GM12878 (cell line): ENCODE results near the gene EPHA8. TPM values are rescaled to one million over a fixed set of nuclear protein-coding genes. Genes with fewer than 3 reads are reported as not detected.

Source experiments
- ATAC-seq: fragments of 200-7000 bp; cut with Tn5 transposase; 3 replicates; pipeline ENCODE4 v1.9.1; 2020; ENCODE audit warnings: mild to moderate bottlenecking, moderate library complexity
- BruUV-seq: library from RNA; stranded (reverse); fragments of 400-500 nt; replicated peaks from 2 replicates; lab custom pipeline; 2021; lab: Mats Ljungman, UMichigan
- CTCF ChIA-PET: fragments of 300-600 bp; sonication (Branson Sonifier 250); formaldehyde crosslinking; extraction: SDS; loops from one replicate; lab custom pipeline; 2021; ENCODE audit warnings: inconsistent platforms; lab: Yijun Ruan, JAX
- POLR2A ChIA-PET: fragments of 350-600 bp; formaldehyde crosslinking; extraction: SDS; loops from one replicate; lab custom pipeline; 2021; ENCODE audit warnings: inconsistent platforms; lab: Charles Lee
- RAD21 ChIA-PET: fragments of 300-600 bp; sonication (Branson Sonifier 250); formaldehyde crosslinking; loops from one replicate; lab custom pipeline; 2023; ENCODE audit warnings: antibody characterized with exemption; ENCODE audit not compliant: unreplicated experiment; lab: Charles Lee
- SMC1A ChIA-PET: fragments of 300-600 bp; sonication (Branson Sonifier 250); formaldehyde crosslinking; loops from one replicate; lab custom pipeline; 2023; ENCODE audit not compliant: unreplicated experiment, uncharacterized antibody; lab: Charles Lee
- DNase-seq: peaks from one replicate; pipeline ENCODE4 v3.0.0-alpha.2; 2011; ENCODE audit warnings: low read depth, low spot score
- FAIRE-seq: peaks from 3 replicates; lab custom pipeline; 2011; peaks lifted over from hg19 to GRCh38; lab: Jason Lieb, UNC
- H2AFZ ChIP-seq: 2 replicates; pipeline ENCODE4 v1.6.0; 2011; ENCODE audit warnings: low read depth, low read length, control low read depth; ENCODE audit not compliant: control insufficient read depth
- H3K27ac ChIP-seq: 2 replicates; pipeline ENCODE4 v1.5.1; 2011; ENCODE audit warnings: control low read depth; ENCODE audit not compliant: control insufficient read depth, insufficient read depth
- H3K27me3 ChIP-seq, 2 experiments: replicated peaks in 1 of 2; 2 replicates each; pipeline versions ENCODE4 v1.6.0 to v1.6.1; 2011; ENCODE audit warnings: low read length in 1 of 2; ENCODE audit not compliant: control insufficient read depth in 2 of 2, insufficient read depth in 2 of 2
- H3K36me3 ChIP-seq, 2 experiments: 2 replicates each; pipeline ENCODE4 v1.5.1; 2011; ENCODE audit warnings: low read length in 1 of 2; ENCODE audit not compliant: control insufficient read depth in 2 of 2, insufficient read depth in 2 of 2
- H3K4me1 ChIP-seq: 2 replicates; pipeline ENCODE4 v1.6.1; 2011; ENCODE audit warnings: mild to moderate bottlenecking, low read length, moderate library complexity, mixed read lengths; ENCODE audit not compliant: control insufficient read depth, insufficient read depth
- H3K4me2 ChIP-seq: 2 replicates; pipeline ENCODE4 v1.6.0; 2011; ENCODE audit warnings: control low read depth; ENCODE audit not compliant: control insufficient read depth, insufficient read depth
- H3K4me3 ChIP-seq: fragments of 200-600 bp; sonication (generic); 2 replicates; pipeline ENCODE4 v1.5.1; 2016
- H3K79me2 ChIP-seq: 2 replicates; pipeline ENCODE4 v1.6.0; 2011; ENCODE audit warnings: low read length; ENCODE audit not compliant: control insufficient read depth, insufficient read depth
- H3K9ac ChIP-seq: 2 replicates; pipeline ENCODE4 v1.8.0; 2011; ENCODE audit warnings: low read length, control low read depth, mixed read lengths; ENCODE audit not compliant: control insufficient read depth, insufficient read depth
- H3K9me3 ChIP-seq: replicated peaks from 3 replicates; pipeline ENCODE4 v1.5.1; 2011; ENCODE audit warnings: mild to moderate bottlenecking, low read length; ENCODE audit not compliant: control insufficient read depth, insufficient read depth
- H4K20me1 ChIP-seq: 2 replicates; pipeline ENCODE4 v1.6.0; 2011; ENCODE audit not compliant: control insufficient read depth, insufficient read depth
- ATF3 ChIP-seq: IDR thresholded peaks from 2 replicates; pipeline ENCODE4 v1.6.1; 2011; ENCODE audit warnings: low read depth, mild to moderate bottlenecking, low read length, moderate library complexity, borderline replicate concordance; ENCODE audit errors: extremely low read depth
- BCL11A ChIP-seq: IDR thresholded peaks from 2 replicates; pipeline ENCODE4 v1.6.1; 2011; ENCODE audit warnings: low read depth, low read length
- CREB1 ChIP-seq: IDR thresholded peaks from 2 replicates; pipeline ENCODE4 v1.6.1; 2012; ENCODE audit warnings: low read depth, mild to moderate bottlenecking, inconsistent platforms
- E2F4 ChIP-seq: IDR thresholded peaks from 2 replicates; pipeline ENCODE4 v1.6.1; 2012; ENCODE audit warnings: low read depth, low read length, improper control_type of control experiment
- IRF3 ChIP-seq: fragments of 450-650 bp; IDR thresholded peaks from 2 replicates; pipeline ENCODE4 v1.6.1; 2014; ENCODE audit warnings: mild to moderate bottlenecking
- IRF4 ChIP-seq: IDR thresholded peaks from 2 replicates; pipeline ENCODE4 v1.6.1; 2011; ENCODE audit warnings: low read depth, low read length
- MEF2A ChIP-seq: IDR thresholded peaks from 2 replicates; pipeline ENCODE4 v1.6.1; 2011; ENCODE audit warnings: low read depth, mild to moderate bottlenecking, low read length, moderate library complexity; ENCODE audit not compliant: insufficient read depth
- MTA2 ChIP-seq: fragments of 450-650 bp; IDR thresholded peaks from 2 replicates; pipeline ENCODE4 v1.6.1; 2016; ENCODE audit warnings: low read depth, mild to moderate bottlenecking, moderate library complexity
- NR2C1 ChIP-seq: fragments of 450-650 bp; IDR thresholded peaks from 2 replicates; pipeline ENCODE4 v1.6.1; 2017; ENCODE audit warnings: antibody characterized with exemption, mild to moderate bottlenecking, moderate library complexity
- RAD21 ChIP-seq: IDR thresholded peaks from 2 replicates; pipeline ENCODE4 v1.6.1; 2011; ENCODE audit warnings: mild to moderate bottlenecking, low read depth, low read length, moderate library complexity; ENCODE audit not compliant: insufficient read depth
- RB1 ChIP-seq: fragments of 450-650 bp; formaldehyde crosslinking; IDR thresholded peaks from 2 replicates; pipeline ENCODE4 v1.6.1; 2017; ENCODE audit warnings: mild to moderate bottlenecking, borderline replicate concordance
- SIN3A ChIP-seq: IDR thresholded peaks from 2 replicates; pipeline ENCODE4 v1.6.1; 2012; ENCODE audit warnings: low read depth, low read length, improper control_type of control experiment
- SP1 ChIP-seq: IDR thresholded peaks from one replicate; pipeline ENCODE4 v1.6.1; 2011; ENCODE audit warnings: low read depth, low read length
- SREBF1 ChIP-seq: IDR thresholded peaks from 2 replicates; pipeline ENCODE4 v1.6.1; 2012; ENCODE audit warnings: mild to moderate bottlenecking, low read length
- SRF ChIP-seq, 2 experiments: IDR thresholded peaks; 2 replicates each; pipeline ENCODE4 v1.6.1; 2011; ENCODE audit warnings: low read depth in 2 of 2, low read length in 2 of 2, mild to moderate bottlenecking in 1 of 2, moderate library complexity in 1 of 2
- USF1 ChIP-seq: IDR thresholded peaks from 2 replicates; pipeline ENCODE4 v1.6.1; 2011; ENCODE audit warnings: borderline replicate concordance, low read depth, mild to moderate bottlenecking, moderate library complexity, mixed read lengths, low read length; ENCODE audit not compliant: insufficient read depth; ENCODE audit errors: extremely low read length
- ZBTB4 ChIP-seq: fragments of 450-650 bp; formaldehyde crosslinking; IDR thresholded peaks from 2 replicates; pipeline ENCODE4 v1.4.0; 2022; ENCODE audit warnings: mild to moderate bottlenecking, moderate library complexity
- ZNF207 ChIP-seq: fragments of 450-650 bp; IDR thresholded peaks from 2 replicates; pipeline ENCODE4 v1.6.1; 2014; ENCODE audit warnings: antibody characterized with exemption, mild to moderate bottlenecking, borderline replicate concordance
- WGBS: methylation state at CpG from one replicate; pipeline ENCODE4 v1.1.6; 2016; ENCODE audit warnings: low lambda C conversion rate; ENCODE audit not compliant: insufficient replicate concordance, insufficient coverage; ENCODE audit errors: missing lambda C conversion rate; 5-methylcytosine and 5-hydroxymethylcytosine counted together
- in situ Hi-C: fragments of 300-500 bp; cut with MboI; formaldehyde crosslinking; loops from 9 replicates; pipeline ENCODE4 v1.14.3; 2018; ENCODE audit warnings: mixed read lengths
- intact Hi-C: fragments of 100-400 bp; cut with micrococcal nuclease; formaldehyde crosslinking; loops from one replicate; pipeline ENCODE4 v1.14.2; 2022; ENCODE audit not compliant: unreplicated experiment
- polyA plus RNA-seq, 11 experiments: library from polyadenylated mRNA; depleted of rRNA in 4 of 11; unstranded in 6 of 11; stranded (reverse) in 5 of 11; fragments of >200 nt; fragmentation: Nextera tagmentation in 4 of 11; fragmentation: Illumina TruSeq in 1 of 11; extraction: Ambion mirVana in 4 of 11; extraction: Trizol in 1 of 11; gene quantifications; 1 replicate in 1 of 11; 2 replicates in 10 of 11; pipeline versions ENCODE4 v1.2.1 to v1.2.3, GENCODE V29; 2011 to 2016; ENCODE audit warnings: inconsistent platforms in 2 of 11, missing spikeins in 2 of 11, low read depth in 1 of 11
- total RNA-seq, 4 experiments: library from RNA; depleted of rRNA in 3 of 4; stranded (reverse); fragments of >200 nt in 3 of 4; fragmentation: Illumina TruSeq in 1 of 4; extraction: Trizol in 1 of 4; gene quantifications; 2 replicates each; pipeline versions ENCODE4 v1.2.1 to v1.2.3, GENCODE V29; 2013 to 2021

EPHA8 gene
- total and polyA plus RNA-seq, 10 of the 15 experiments (the other 5 are each of a cell fraction or from before 2014, with no cell fraction given) = not detected

- no peak for TF ChIP-seq IRF3
- no peak for TF ChIP-seq RB1
- no peak for TF ChIP-seq ATF3
- TF ChIP-seq IRF4 = no peak
- TF ChIP-seq MTA2 = no peak
- no peak for TF ChIP-seq SIN3A
These were observed 38.8 kb upstream of the EPHA8 start (continued) for GRCh38 chr1:22524481-22524880.

- POLR2A ChIA-PET = interaction anchor here (0.6 kb wide), 1 partner anchor 21 kb away, joined by 3 read pairs; no protein-coding TSS in a partner anchor
- DNase-seq (no peak), FAIRE-seq (no peak), ATAC-seq (no peak)
- no peak overlapping the region for H3K4me3 ChIP-seq
- H3K9me3 ChIP-seq = no peaks in the 10 kb centered on the region
- RAD21 ChIA-PET = no interaction called here
- intact Hi-C loops (no loop called here), in situ Hi-C loops (no loop called here)
- H4K20me1 ChIP-seq = no peaks in the 10 kb centered on the region
- H3K4me1 ChIP-seq = no peaks in the 10 kb centered on the region
- no peak overlapping the region for H3K9ac ChIP-seq
- no peak overlapping the region for H3K4me2 ChIP-seq
- no TSS peak for BruUV-seq
- CTCF ChIA-PET = no interaction called here
- no peaks in the 10 kb centered on the region for H3K27me3 ChIP-seq
- no peaks in the 10 kb centered on the region for H3K79me2 ChIP-seq
- H2AFZ ChIP-seq = no peak overlapping the region
- no peak overlapping the region for H3K27ac ChIP-seq
- SMC1A ChIA-PET = no interaction called here
- WGBS = 63% methylated on average over 3 of the region's 3 CpGs
- H3K36me3 ChIP-seq = peaks cover 9 to 17% of the 10 kb centered on the region in 2 experiments; a peak in 3 of 4 replicates
- TF ChIP-seq SRF (IDR thresholded peaks at IDR 0.05; ENCODE audit: low read depth in 2 of 2, low read length in 2 of 2) (no peak), SREBF1 (no peak), BCL11A (no peak), RAD21 (no peak), NR2C1 (no peak), CREB1 (no peak), E2F4 (no peak), SP1 (no peak), USF1 (no peak), MEF2A (no peak), ZNF207 (no peak), ZBTB4 (CRISPR knock-in tag) (no peak)
These were observed 38.1 kb upstream of the EPHA8 start for GRCh38 chr1:22525211-22525610.
